Kidney (tissue), 14 donors: ENCODE results near the gene PIN4. TPM values are rescaled to one million over a fixed set of nuclear protein-coding genes. Genes with fewer than 3 reads are reported as not detected.
"Not testable (repeated sequence)": the region's sequence is repeated elsewhere in the genome, so short reads cannot be mapped to it uniquely, and the experiment has no call there.

ENCODE experiments used
- DNase-seq, 5 donors: peaks; one replicate each; pipeline ENCODE4 v3.0.0-alpha.2; 2013 to 2020
- FAIRE-seq: peaks from 2 replicates; lab custom pipeline; 2012; peaks lifted over from hg19 to GRCh38; lab: Jason Lieb, UNC
- H3K27ac ChIP-seq, 2 donors: one replicate each; pipeline ENCODE4 v1.7.0; 2013; ENCODE audit warnings: low read depth in 2 of 2, low read length in 2 of 2, inconsistent platforms in 1 of 2
- H3K27me3 ChIP-seq: one replicate; pipeline ENCODE4 v1.7.1; 2013; ENCODE audit warnings: low read length, inconsistent platforms; ENCODE audit not compliant: control insufficient read depth, insufficient read depth
- H3K36me3 ChIP-seq, 3 donors: one replicate each; pipeline versions ENCODE4 v1.7.0 to v1.7.1; 2013; ENCODE audit warnings: low read length in 3 of 3, control low read depth in 1 of 3, inconsistent platforms in 1 of 3; ENCODE audit not compliant: insufficient read depth in 3 of 3, control insufficient read depth in 2 of 3
- H3K4me1 ChIP-seq, 3 donors: one replicate each; pipeline versions ENCODE4 v1.7.0 to v1.7.1; 2013; ENCODE audit warnings: low read length in 3 of 3, inconsistent platforms in 1 of 3, low read depth in 1 of 3; ENCODE audit not compliant: control insufficient read depth in 2 of 3, insufficient read depth in 2 of 3
- H3K4me3 ChIP-seq, 3 donors: one replicate each; pipeline versions ENCODE4 v1.7.0 to v1.8.1; 2013; ENCODE audit warnings: low read length in 3 of 3, control low read depth in 1 of 3, inconsistent platforms in 1 of 3
- H3K9ac ChIP-seq, 3 donors: one replicate each; pipeline versions ENCODE4 v1.7.0 to v1.7.1; 2013; ENCODE audit warnings: low read length in 3 of 3, control low read depth in 1 of 3, inconsistent platforms in 1 of 3
- H3K9me3 ChIP-seq, 3 donors: one replicate each; pipeline versions ENCODE4 v1.7.0 to v1.7.1; 2013; ENCODE audit warnings: low read length in 3 of 3, control low read depth in 1 of 3, inconsistent platforms in 1 of 3; ENCODE audit not compliant: control insufficient read depth in 2 of 3, insufficient read depth in 1 of 3
- intact Hi-C: fragments of 100-400 bp; cut with DNase I; formaldehyde crosslinking; loops from one replicate; pipeline ENCODE4 v1.11.1; 2022
- polyA plus RNA-seq: library from polyadenylated mRNA; stranded (reverse); fragments of 350-450 nt; fragmentation: Illumina TruSeq; extraction: RNeasy Lipid Tissue Mini Kit (QIAGEN cat#74804); gene quantifications from one replicate; pipeline ENCODE4 v1.2.3, GENCODE V29; 2014; ENCODE audit warnings: low read depth, low replicate concordance; ENCODE audit not compliant: insufficient read depth
- total RNA-seq: library from RNA; stranded (reverse); fragmentation: NEBNext Ultra II Directional; extraction: Animal tissue kit (Norgen Biotek cat#: 25700); gene quantifications from one replicate; pipeline ENCODE4 v1.2.1, GENCODE V29; 2021
- TF ChIP-seq, protein P1 (sequence below): IDR thresholded peaks from 3 replicates; pipeline ENCODE4 v1.5.1; 2012; ENCODE audit warnings: mild to moderate bottlenecking, moderate library complexity, borderline replicate concordance; ENCODE audit not compliant: insufficient read depth; ENCODE audit errors: extremely low read depth
- donor health status: control.
- donor health status: control.
- donor health status: control.
- donor health status: control.
- donor health status: control.
- donor health status: DM: yes; HTN: yes; CAD: no.
- donor health status: Normal renal cell carcinoma (clear cell type).

Gene PIN4
- total and polyA plus RNA-seq, 2 donors from 2014 or later = 11.0 to 50.9 TPM

DNA sequence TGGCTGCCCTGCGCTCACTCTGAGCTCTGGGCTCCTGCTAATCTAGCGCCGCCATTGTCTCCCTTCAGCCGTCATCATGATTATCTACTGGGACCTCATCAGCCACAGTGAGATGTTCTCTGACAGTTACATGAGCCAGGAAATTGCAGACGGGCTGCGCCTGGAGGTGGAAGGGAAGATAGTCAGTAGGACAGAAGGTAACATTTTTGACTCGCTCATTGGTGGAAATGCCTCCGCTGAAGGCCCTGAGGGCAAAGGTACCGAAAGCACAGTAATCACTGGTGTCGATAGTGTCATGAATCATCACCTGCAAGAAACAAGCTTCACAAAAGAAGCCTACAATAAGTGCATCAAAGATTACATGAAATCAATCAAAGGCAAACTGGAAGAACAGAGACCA is 21.8 kb upstream of the PIN4 start:
- H3K9me3 ChIP-seq = no peaks in the 10 kb centered on the region
- DNase-seq = no peak
- intact Hi-C loops = no loop called here
- H3K27me3 ChIP-seq = no peaks in the 10 kb centered on the region
- H3K27ac ChIP-seq = no peak overlapping the region
- no peaks in the 10 kb centered on the region for H3K36me3 ChIP-seq
- H3K4me1 ChIP-seq = no peaks in the 10 kb centered on the region
- H3K4me3 ChIP-seq = no peak overlapping the region
- no peak overlapping the region for H3K9ac ChIP-seq
- TF ChIP-seq, protein P1, sequence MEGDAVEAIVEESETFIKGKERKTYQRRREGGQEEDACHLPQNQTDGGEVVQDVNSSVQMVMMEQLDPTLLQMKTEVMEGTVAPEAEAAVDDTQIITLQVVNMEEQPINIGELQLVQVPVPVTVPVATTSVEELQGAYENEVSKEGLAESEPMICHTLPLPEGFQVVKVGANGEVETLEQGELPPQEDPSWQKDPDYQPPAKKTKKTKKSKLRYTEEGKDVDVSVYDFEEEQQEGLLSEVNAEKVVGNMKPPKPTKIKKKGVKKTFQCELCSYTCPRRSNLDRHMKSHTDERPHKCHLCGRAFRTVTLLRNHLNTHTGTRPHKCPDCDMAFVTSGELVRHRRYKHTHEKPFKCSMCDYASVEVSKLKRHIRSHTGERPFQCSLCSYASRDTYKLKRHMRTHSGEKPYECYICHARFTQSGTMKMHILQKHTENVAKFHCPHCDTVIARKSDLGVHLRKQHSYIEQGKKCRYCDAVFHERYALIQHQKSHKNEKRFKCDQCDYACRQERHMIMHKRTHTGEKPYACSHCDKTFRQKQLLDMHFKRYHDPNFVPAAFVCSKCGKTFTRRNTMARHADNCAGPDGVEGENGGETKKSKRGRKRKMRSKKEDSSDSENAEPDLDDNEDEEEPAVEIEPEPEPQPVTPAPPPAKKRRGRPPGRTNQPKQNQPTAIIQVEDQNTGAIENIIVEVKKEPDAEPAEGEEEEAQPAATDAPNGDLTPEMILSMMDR = no peak
- no peak for FAIRE-seq

DNA sequence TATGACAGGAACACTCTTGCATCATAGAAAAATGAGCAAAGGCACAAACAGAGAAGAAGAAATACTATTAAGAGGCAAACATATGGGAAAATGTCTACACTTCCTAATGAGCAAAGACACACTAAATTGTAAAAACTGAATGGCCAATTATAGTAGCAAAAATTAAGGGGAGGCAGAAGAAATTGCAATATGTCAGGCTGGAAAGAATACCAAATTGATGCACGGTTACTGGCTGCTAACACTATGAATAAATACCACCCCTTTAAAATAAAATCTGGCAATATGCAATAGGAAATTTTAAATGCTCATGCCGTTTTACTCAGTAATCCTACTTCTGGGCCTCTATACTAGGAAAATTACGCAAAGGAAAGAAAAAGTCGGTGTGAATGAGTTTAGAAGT is 16.0 kb upstream of the PIN4 start:
- Histone ChIP-seq H3K4me3 (no peak overlapping the region), H3K27ac (no peak overlapping the region), H3K9ac (no peak overlapping the region), H3K27me3 (no peaks in the 10 kb centered on the region), H3K4me1 (no peaks in the 10 kb centered on the region), H3K36me3 (no peaks in the 10 kb centered on the region), H3K9me3 (no peaks in the 10 kb centered on the region)
- FAIRE-seq = no peak
- no peak for DNase-seq
- intact Hi-C loops = no loop called here
- TF ChIP-seq, protein P1 = no peak

GRCh38 chrX:72169008-72169728 is 12.4 kb upstream of the PIN4 start:
- H3K9me3 ChIP-seq = no peaks in the 10 kb centered on the region
- no peak overlapping the region for H3K9ac ChIP-seq
- no peaks in the 10 kb centered on the region for H3K27me3 ChIP-seq
- H3K4me1 ChIP-seq = no peaks in the 10 kb centered on the region
- DNase-seq (no peak), FAIRE-seq (peak; percentile 76)
- no peaks in the 10 kb centered on the region for H3K36me3 ChIP-seq
- TF ChIP-seq, protein P1 = no peak
- intact Hi-C loops = no loop called here
- no peak overlapping the region for H3K4me3 ChIP-seq
- H3K27ac ChIP-seq = no peak overlapping the region

DNA sequence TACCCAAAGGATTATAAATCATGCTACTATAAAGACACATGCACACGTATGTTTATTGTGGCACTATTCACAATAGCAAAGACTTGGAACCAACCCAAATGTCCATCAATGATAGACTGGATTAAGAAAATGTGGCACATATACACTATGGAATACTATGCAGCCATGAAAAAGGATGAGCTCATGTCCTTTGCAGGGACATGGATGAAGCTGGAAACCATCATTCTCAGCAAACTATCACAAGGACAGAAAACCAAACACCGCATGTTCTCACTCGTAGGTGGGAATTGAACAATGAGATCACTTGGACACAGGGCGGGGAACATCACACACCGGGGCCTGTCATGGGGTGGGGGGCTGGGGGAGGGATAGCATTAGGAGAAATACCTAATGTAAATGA is 5.3 kb upstream of the PIN4 start:
- H3K9ac ChIP-seq, H3K27me3 ChIP-seq, H3K36me3 ChIP-seq, H3K4me3 ChIP-seq, H3K27ac ChIP-seq, intact Hi-C loops, H3K9me3 ChIP-seq, FAIRE-seq, DNase-seq, H3K4me1 ChIP-seq: not testable (repeated sequence)
